HEK293 (cell line): ENCODE data around the gene ZNF385D.

ENCODE experiments used
- CTCF ChIA-PET: fragments of 350-600 bp; formaldehyde crosslinking; extraction: SDS; loops from one replicate; lab custom pipeline; 2021; ENCODE audit warnings: antibody characterized with exemption; lab: Yijun Ruan, JAX
- POLR2A ChIA-PET: fragments of 300-600 bp; formaldehyde crosslinking; extraction: SDS; loops from one replicate; lab custom pipeline; 2020; ENCODE audit warnings: antibody characterized with exemption, inconsistent platforms; lab: Yijun Ruan, JAX
- H3K27ac ChIP-seq: fragments of 200-500 bp; sonication (Bioruptor generic); 2 replicates; pipeline ENCODE4 v1.5.1; 2014; ENCODE audit warnings: low read depth, low read length, control low read depth, inconsistent platforms; ENCODE audit errors: extremely low read depth
- H3K36me3 ChIP-seq, 2 experiments: fragments of 200-500 bp in 1 of 2; sonication (Bioruptor generic) in 1 of 2; 1 replicate in 1 of 2; 2 replicates in 1 of 2; pipeline ENCODE4 v1.5.1; 2014 to 2017; ENCODE audit warnings: inconsistent platforms in 2 of 2, low read length in 2 of 2; ENCODE audit not compliant: control insufficient read depth in 2 of 2, insufficient read depth in 1 of 2
- H3K4me1 ChIP-seq: fragments of 200-500 bp; sonication (Bioruptor generic); 2 replicates; pipeline ENCODE4 v1.5.1; 2014; ENCODE audit warnings: mild to moderate bottlenecking, low read length, inconsistent platforms; ENCODE audit not compliant: control insufficient read depth, insufficient read depth
- H3K4me3 ChIP-seq: 2 replicates; pipeline ENCODE4 v1.5.1; 2011; ENCODE audit warnings: low read depth, mild to moderate bottlenecking, control low read depth, low read length, moderate library complexity
- H3K9me3 ChIP-seq: fragments of 200-500 bp; sonication (Bioruptor generic); 2 replicates; pipeline ENCODE4 v1.5.1; 2014; ENCODE audit warnings: low read depth, low read length, inconsistent platforms; ENCODE audit not compliant: control insufficient read depth, insufficient read depth
- EGR2 ChIP-seq: fragments of 450-650 bp; formaldehyde crosslinking; IDR thresholded peaks from 2 replicates; pipeline ENCODE4 v1.5.1; 2016; ENCODE audit warnings: low read depth, missing biosample characterization, missing genetic modification characterization
- HOXA7 ChIP-seq: sonication (generic); formaldehyde crosslinking; IDR thresholded peaks from 2 replicates; pipeline ENCODE4 v1.8.1; 2022; ENCODE audit warnings: missing genetic modification reagents, borderline replicate concordance
- KLF16 ChIP-seq: fragments of 450-650 bp; formaldehyde crosslinking; IDR thresholded peaks from 2 replicates; pipeline ENCODE4 v1.5.1; 2017; ENCODE audit warnings: missing biosample characterization, missing genetic modification characterization
- MZF1 ChIP-seq: fragments of 450-650 bp; formaldehyde crosslinking; IDR thresholded peaks from 2 replicates; pipeline ENCODE4 v1.5.1; 2017; ENCODE audit warnings: missing biosample characterization, missing genetic modification characterization, borderline replicate concordance
- OVOL3 ChIP-seq: fragments of 450-650 bp; formaldehyde crosslinking; IDR thresholded peaks from 2 replicates; pipeline ENCODE4 v1.5.1; 2016; ENCODE audit warnings: missing biosample characterization, missing genetic modification characterization
- ZBTB8A ChIP-seq: fragments of 450-650 bp; formaldehyde crosslinking; IDR thresholded peaks from 2 replicates; pipeline ENCODE4 v1.5.1; 2016; ENCODE audit warnings: missing biosample characterization, missing genetic modification characterization
- ZFP69B ChIP-seq: fragments of 450-650 bp; formaldehyde crosslinking; IDR thresholded peaks from 2 replicates; pipeline ENCODE4 v1.5.1; 2016; ENCODE audit warnings: missing biosample characterization, missing genetic modification characterization
- ZNF10 ChIP-seq: fragments of 450-650 bp; formaldehyde crosslinking; IDR thresholded peaks from 2 replicates; pipeline ENCODE4 v1.5.1; 2017; ENCODE audit warnings: missing biosample characterization, missing genetic modification characterization
- ZNF133 ChIP-seq: fragments of 450-650 bp; formaldehyde crosslinking; IDR thresholded peaks from 2 replicates; pipeline ENCODE4 v1.5.1; 2016; ENCODE audit warnings: missing biosample characterization, missing genetic modification characterization
- ZNF157 ChIP-seq: fragments of 450-650 bp; formaldehyde crosslinking; IDR thresholded peaks from 2 replicates; pipeline ENCODE4 v1.5.1; 2016; ENCODE audit warnings: missing biosample characterization, missing genetic modification characterization
- ZNF174 ChIP-seq: fragments of 450-650 bp; formaldehyde crosslinking; IDR thresholded peaks from 2 replicates; pipeline ENCODE4 v1.5.0; 2017; ENCODE audit warnings: missing biosample characterization, mild to moderate bottlenecking, missing genetic modification characterization
- ZNF335 ChIP-seq: fragments of 450-650 bp; formaldehyde crosslinking; conservative IDR thresholded peaks from 2 replicates; pipeline ENCODE4 v1.5.1; 2016; ENCODE audit warnings: missing biosample characterization, missing genetic modification characterization
- ZNF350 ChIP-seq: fragments of 450-650 bp; formaldehyde crosslinking; IDR thresholded peaks from 2 replicates; pipeline ENCODE4 v1.5.0; 2017; ENCODE audit warnings: missing biosample characterization, mild to moderate bottlenecking, missing genetic modification characterization
- ZNF404 ChIP-seq: fragments of 450-650 bp; formaldehyde crosslinking; IDR thresholded peaks from 2 replicates; pipeline ENCODE4 v1.5.1; 2017; ENCODE audit warnings: missing biosample characterization, missing genetic modification characterization
- ZNF610 ChIP-seq: fragments of 450-650 bp; formaldehyde crosslinking; IDR thresholded peaks from 2 replicates; pipeline ENCODE4 v1.5.1; 2016; ENCODE audit warnings: missing biosample characterization, missing genetic modification characterization, borderline replicate concordance
- ZNF623 ChIP-seq: fragments of 450-650 bp; formaldehyde crosslinking; IDR thresholded peaks from 2 replicates; pipeline ENCODE4 v1.5.1; 2016; ENCODE audit warnings: missing biosample characterization, missing genetic modification characterization
- ZSCAN23 ChIP-seq: fragments of 450-650 bp; formaldehyde crosslinking; IDR thresholded peaks from 2 replicates; pipeline ENCODE4 v1.5.1; 2016; ENCODE audit warnings: missing biosample characterization, missing genetic modification characterization
- TF ChIP-seq, protein P1 (sequence below): fragments of 450-650 bp; IDR thresholded peaks from 2 replicates; pipeline ENCODE4 v1.5.1; 2018; ENCODE audit warnings: missing biosample characterization, missing genetic modification characterization
- TF ChIP-seq, protein P2 (sequence below): fragments of 450-650 bp; formaldehyde crosslinking; IDR thresholded peaks from 2 replicates; pipeline ENCODE4 v1.5.1; 2017; ENCODE audit warnings: missing biosample characterization, missing genetic modification characterization
- TF ChIP-seq, protein P3 (sequence below): fragments of 450-650 bp; formaldehyde crosslinking; IDR thresholded peaks from 2 replicates; pipeline ENCODE4 v1.5.1; 2016; ENCODE audit warnings: missing biosample characterization, missing genetic modification characterization
- TF ChIP-seq, protein P4 (sequence below): fragments of 450-650 bp; formaldehyde crosslinking; IDR thresholded peaks from 2 replicates; pipeline ENCODE4 v1.5.1; 2016; ENCODE audit warnings: missing biosample characterization, missing genetic modification characterization
- TF ChIP-seq, protein P5 (sequence below): fragments of 450-650 bp; formaldehyde crosslinking; IDR thresholded peaks from 2 replicates; pipeline ENCODE4 v1.5.1; 2017; ENCODE audit warnings: missing biosample characterization, missing genetic modification characterization
- TF ChIP-seq, protein P6 (sequence below): fragments of 450-650 bp; formaldehyde crosslinking; IDR thresholded peaks from 2 replicates; pipeline ENCODE4 v1.5.1; 2017; ENCODE audit warnings: missing biosample characterization, missing genetic modification characterization

Gene ZNF385D

DNA sequence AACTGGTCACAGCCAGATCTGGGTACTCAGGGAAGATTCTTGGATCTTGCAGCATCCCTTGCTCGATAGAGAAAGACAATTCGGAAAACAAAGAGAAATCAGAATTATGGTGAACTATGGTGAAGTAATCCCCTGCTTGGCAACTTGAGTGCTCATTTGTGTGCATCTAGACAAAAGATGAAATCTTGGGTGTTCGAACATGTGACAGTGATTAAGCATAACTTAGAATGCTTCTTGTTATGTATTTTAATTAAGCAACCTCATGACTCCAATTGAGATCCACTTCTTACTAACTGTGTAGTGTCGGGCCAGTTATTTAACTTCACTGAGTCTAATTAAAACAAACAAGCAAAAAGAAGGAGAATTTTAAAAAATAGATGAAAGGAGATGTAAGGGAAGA is 56.5 kb downstream of the ZNF385D start:
- Histone ChIP-seq H3K4me3 (no peak overlapping the region), H3K9me3 (no peaks in the 10 kb centered on the region)
- TF ChIP-seq, protein P1, sequence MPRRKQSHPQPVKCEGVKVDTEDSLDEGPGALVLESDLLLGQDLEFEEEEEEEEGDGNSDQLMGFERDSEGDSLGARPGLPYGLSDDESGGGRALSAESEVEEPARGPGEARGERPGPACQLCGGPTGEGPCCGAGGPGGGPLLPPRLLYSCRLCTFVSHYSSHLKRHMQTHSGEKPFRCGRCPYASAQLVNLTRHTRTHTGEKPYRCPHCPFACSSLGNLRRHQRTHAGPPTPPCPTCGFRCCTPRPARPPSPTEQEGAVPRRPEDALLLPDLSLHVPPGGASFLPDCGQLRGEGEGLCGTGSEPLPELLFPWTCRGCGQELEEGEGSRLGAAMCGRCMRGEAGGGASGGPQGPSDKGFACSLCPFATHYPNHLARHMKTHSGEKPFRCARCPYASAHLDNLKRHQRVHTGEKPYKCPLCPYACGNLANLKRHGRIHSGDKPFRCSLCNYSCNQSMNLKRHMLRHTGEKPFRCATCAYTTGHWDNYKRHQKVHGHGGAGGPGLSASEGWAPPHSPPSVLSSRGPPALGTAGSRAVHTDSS = no peak
- no peak for TF ChIP-seq ZNF610 (tag by site-specific recombination)
- TF ChIP-seq ZFP69B (tag by site-specific recombination) = no peak
- TF ChIP-seq, protein P2, sequence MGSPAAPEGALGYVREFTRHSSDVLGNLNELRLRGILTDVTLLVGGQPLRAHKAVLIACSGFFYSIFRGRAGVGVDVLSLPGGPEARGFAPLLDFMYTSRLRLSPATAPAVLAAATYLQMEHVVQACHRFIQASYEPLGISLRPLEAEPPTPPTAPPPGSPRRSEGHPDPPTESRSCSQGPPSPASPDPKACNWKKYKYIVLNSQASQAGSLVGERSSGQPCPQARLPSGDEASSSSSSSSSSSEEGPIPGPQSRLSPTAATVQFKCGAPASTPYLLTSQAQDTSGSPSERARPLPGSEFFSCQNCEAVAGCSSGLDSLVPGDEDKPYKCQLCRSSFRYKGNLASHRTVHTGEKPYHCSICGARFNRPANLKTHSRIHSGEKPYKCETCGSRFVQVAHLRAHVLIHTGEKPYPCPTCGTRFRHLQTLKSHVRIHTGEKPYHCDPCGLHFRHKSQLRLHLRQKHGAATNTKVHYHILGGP (tag by site-specific recombination) = no peak
- no peak for TF ChIP-seq ZNF623
- TF ChIP-seq ZNF335 (tag by site-specific recombination) = no peak
- TF ChIP-seq ZNF10 (tag by site-specific recombination) = no peak
- TF ChIP-seq ZNF174 = no peak
- no peak for TF ChIP-seq EGR2
- TF ChIP-seq, all 188 proteins: peak for 0
- CTCF ChIA-PET = no interaction called here
- H3K27ac ChIP-seq = no peak overlapping the region
- no peaks in the 10 kb centered on the region for H3K4me1 ChIP-seq
- POLR2A ChIA-PET = no interaction called here
- H3K36me3 ChIP-seq = no peaks in the 10 kb centered on the region

DNA sequence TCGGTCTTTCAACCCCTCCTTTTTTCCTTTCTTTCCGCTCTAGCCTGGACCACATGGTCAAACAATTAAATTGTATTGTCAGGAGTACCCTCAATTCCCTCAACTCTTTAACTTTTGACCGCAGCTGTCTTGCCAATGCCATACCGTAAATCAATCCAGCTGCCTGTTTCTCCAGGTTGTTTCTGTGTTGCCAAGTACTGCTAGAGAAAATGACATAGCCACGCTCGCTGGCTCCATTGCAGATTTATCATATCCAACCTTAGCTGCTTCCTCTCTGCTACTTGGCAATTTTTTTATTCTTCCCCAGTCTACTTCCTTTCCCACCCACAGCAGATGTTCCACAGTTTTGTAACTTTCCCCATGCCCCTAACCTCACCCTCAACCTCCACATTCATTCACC is 60.0 kb downstream of the ZNF385D start:
- POLR2A ChIA-PET = no interaction called here
- H3K4me1 ChIP-seq = no peaks in the 10 kb centered on the region
- TF ChIP-seq MZF1 (no peak), ZBTB8A (tag by site-specific recombination) (no peak), HOXA7 (CRISPR knock-in tag) (no peak), OVOL3 (tag by site-specific recombination) (no peak), ZNF350 (tag by site-specific recombination) (no peak), ZNF157 (no peak), ZNF404 (tag by site-specific recombination) (no peak), ZSCAN23 (tag by site-specific recombination) (no peak), ZNF133 (no peak), KLF16 (tag by site-specific recombination) (no peak)
- TF ChIP-seq, protein P3, sequence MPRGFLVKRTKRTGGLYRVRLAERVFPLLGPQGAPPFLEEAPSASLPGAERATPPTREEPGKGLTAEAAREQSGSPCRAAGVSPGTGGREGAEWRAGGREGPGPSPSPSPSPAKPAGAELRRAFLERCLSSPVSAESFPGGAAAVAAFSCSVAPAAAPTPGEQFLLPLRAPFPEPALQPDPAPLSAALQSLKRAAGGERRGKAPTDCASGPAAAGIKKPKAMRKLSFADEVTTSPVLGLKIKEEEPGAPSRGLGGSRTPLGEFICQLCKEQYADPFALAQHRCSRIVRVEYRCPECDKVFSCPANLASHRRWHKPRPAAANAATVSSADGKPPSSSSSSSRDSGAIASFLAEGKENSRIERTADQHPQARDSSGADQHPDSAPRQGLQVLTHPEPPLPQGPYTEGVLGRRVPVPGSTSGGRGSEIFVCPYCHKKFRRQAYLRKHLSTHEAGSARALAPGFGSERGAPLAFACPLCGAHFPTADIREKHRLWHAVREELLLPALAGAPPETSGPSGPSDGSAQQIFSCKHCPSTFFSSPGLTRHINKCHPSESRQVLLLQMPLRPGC (tag by site-specific recombination) = no peak
- TF ChIP-seq, protein P4, sequence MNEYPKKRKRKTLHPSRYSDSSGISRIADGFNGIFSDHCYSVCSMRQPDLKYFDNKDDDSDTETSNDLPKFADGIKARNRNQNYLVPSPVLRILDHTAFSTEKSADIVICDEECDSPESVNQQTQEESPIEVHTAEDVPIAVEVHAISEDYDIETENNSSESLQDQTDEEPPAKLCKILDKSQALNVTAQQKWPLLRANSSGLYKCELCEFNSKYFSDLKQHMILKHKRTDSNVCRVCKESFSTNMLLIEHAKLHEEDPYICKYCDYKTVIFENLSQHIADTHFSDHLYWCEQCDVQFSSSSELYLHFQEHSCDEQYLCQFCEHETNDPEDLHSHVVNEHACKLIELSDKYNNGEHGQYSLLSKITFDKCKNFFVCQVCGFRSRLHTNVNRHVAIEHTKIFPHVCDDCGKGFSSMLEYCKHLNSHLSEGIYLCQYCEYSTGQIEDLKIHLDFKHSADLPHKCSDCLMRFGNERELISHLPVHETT (tag by site-specific recombination) = no peak
- TF ChIP-seq, protein P5, sequence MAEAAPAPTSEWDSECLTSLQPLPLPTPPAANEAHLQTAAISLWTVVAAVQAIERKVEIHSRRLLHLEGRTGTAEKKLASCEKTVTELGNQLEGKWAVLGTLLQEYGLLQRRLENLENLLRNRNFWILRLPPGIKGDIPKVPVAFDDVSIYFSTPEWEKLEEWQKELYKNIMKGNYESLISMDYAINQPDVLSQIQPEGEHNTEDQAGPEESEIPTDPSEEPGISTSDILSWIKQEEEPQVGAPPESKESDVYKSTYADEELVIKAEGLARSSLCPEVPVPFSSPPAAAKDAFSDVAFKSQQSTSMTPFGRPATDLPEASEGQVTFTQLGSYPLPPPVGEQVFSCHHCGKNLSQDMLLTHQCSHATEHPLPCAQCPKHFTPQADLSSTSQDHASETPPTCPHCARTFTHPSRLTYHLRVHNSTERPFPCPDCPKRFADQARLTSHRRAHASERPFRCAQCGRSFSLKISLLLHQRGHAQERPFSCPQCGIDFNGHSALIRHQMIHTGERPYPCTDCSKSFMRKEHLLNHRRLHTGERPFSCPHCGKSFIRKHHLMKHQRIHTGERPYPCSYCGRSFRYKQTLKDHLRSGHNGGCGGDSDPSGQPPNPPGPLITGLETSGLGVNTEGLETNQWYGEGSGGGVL = no peak
- TF ChIP-seq, protein P6, sequence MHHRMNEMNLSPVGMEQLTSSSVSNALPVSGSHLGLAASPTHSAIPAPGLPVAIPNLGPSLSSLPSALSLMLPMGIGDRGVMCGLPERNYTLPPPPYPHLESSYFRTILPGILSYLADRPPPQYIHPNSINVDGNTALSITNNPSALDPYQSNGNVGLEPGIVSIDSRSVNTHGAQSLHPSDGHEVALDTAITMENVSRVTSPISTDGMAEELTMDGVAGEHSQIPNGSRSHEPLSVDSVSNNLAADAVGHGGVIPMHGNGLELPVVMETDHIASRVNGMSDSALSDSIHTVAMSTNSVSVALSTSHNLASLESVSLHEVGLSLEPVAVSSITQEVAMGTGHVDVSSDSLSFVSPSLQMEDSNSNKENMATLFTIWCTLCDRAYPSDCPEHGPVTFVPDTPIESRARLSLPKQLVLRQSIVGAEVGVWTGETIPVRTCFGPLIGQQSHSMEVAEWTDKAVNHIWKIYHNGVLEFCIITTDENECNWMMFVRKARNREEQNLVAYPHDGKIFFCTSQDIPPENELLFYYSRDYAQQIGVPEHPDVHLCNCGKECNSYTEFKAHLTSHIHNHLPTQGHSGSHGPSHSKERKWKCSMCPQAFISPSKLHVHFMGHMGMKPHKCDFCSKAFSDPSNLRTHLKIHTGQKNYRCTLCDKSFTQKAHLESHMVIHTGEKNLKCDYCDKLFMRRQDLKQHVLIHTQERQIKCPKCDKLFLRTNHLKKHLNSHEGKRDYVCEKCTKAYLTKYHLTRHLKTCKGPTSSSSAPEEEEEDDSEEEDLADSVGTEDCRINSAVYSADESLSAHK = no peak
- no peaks in the 10 kb centered on the region for H3K9me3 ChIP-seq
- H3K36me3 ChIP-seq = no peaks in the 10 kb centered on the region
- CTCF ChIA-PET = no interaction called here
- H3K4me3 ChIP-seq = no peak overlapping the region
- H3K27ac ChIP-seq = no peak overlapping the region
